G401 (cell line): ENCODE measurements around the gene MARCHF6. TPM values are rescaled to one million over a fixed set of nuclear protein-coding genes. Genes with fewer than 3 reads are reported as not detected.
A peak's percentile ranks its signal among the peaks of the same experiment; 100 is the strongest.
"Not testable (repeated sequence)": the region's sequence is repeated elsewhere in the genome, so short reads cannot be mapped to it uniquely, and the experiment has no call there.

ENCODE experiments used
- DNase-seq: peaks from one replicate; pipeline ENCODE4 v3.0.0-alpha.2; 2015; ENCODE audit warnings: low spot score
- in situ Hi-C: cut with HindIII; loops from 2 replicates; pipeline ENCODE4 v1.10.0; 2016; ENCODE audit warnings: low sequenced_read_pairs, mixed read lengths
- total RNA-seq: library from RNA; depleted of rRNA; stranded (reverse); fragments of >200 nt; shearing (Covaris generic); gene quantifications from 2 replicates; pipeline ENCODE4 v1.2.3, GENCODE V29; 2014; rRNA removed

The MARCHF6 gene, protein sequence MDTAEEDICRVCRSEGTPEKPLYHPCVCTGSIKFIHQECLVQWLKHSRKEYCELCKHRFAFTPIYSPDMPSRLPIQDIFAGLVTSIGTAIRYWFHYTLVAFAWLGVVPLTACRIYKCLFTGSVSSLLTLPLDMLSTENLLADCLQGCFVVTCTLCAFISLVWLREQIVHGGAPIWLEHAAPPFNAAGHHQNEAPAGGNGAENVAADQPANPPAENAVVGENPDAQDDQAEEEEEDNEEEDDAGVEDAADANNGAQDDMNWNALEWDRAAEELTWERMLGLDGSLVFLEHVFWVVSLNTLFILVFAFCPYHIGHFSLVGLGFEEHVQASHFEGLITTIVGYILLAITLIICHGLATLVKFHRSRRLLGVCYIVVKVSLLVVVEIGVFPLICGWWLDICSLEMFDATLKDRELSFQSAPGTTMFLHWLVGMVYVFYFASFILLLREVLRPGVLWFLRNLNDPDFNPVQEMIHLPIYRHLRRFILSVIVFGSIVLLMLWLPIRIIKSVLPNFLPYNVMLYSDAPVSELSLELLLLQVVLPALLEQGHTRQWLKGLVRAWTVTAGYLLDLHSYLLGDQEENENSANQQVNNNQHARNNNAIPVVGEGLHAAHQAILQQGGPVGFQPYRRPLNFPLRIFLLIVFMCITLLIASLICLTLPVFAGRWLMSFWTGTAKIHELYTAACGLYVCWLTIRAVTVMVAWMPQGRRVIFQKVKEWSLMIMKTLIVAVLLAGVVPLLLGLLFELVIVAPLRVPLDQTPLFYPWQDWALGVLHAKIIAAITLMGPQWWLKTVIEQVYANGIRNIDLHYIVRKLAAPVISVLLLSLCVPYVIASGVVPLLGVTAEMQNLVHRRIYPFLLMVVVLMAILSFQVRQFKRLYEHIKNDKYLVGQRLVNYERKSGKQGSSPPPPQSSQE
- 28.3 and 40.8 TPM in 2 replicates for total RNA-seq

DNA sequence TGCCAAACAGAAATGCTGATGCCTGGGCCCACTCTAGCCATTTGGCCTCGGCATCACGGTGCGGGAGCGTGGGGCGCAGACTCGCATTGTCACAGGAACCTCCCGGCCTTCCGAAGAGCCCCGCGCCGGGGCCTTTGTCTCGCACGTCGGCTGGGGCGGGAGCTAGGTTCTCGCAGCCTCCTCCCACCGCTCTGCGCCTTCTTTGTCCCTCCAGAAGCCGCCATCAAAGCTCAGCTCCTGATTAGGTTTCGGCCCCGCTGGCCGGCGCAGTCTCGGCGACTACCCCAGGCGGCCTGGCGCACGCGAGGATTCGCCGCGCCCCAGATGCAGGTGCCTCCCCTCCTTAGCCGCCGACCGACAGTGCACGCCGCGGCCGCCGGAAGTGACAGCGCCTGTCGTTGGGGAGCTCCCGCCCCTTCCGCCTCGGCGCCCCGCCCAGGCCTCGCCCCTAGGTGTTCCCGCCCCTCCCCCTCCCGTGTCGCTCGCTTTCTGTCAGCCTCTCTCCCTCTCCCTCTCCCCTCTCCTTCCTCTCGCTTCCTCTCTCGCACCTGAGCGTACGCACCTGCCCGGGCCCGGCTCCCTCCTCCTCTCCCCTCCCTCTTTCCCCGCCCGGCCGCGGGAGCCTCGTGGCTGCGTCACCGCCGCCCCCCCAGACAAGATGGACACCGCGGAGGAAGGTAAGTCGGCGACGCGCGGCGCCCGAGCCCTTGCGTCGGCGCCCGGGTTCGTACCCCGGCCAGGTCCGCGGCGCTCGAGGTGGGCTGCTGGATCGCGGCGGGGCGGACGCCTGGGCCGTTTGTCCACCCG is at the start of gene MARCHF6:
Gene MARCHF6, plus strand, starts transcription at position 455 of the 807 bp plus-strand sequence. Its CDS starts 204 bp downstream, at position 659.
- in situ Hi-C loops: no loop called here
- DNase-seq: peak; percentile 94

DNA sequence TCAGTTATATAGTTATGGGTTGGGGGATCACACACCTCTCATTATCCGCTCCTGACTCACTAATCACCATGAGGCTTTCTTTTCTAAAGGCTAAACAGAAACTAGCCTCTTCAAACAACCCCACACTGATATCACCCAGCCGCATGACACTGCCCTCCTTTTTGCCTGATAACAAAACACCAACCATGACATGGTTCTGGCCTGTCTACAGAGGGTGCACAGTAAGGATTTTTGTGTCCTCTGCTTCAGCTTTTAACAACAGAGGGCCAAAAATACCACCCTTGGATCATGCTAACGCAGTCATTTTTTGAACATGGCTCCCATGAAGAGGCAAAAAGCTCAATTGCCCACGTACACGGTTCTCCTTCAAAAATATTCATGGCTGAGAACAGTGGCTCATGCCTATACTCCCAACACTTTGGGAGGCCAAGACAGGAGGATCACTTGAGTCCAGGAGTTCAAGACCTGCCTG is 49.8 kb upstream of the MARCHF6 start:
- in situ Hi-C loops: no loop called here
- DNase-seq: no peak

- DNase-seq: no peak
- in situ Hi-C loops: no loop called here
Observed at GRCh38 chr5:10304932-10305331, 48.6 kb upstream of the MARCHF6 start.

DNA sequence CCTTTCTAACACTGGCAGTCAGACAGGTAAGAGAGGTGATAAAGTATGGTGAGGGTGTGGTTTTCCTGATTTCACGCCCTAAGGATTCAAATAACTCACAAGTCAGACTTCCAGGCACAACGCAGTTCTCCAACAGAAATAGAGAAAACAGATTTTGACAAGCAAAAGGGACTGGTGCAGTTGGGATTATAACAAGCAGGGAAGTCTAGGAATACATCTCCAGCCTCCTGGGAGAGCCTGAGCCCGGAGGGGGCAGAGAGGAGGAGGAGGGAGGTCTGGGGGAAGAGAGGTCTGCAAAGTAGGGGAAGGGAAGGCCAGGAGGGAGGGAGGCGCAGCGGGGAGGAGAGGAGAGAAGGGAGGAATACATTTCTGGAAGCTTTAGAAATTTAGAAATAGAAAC is 47.4 kb upstream of the MARCHF6 start:
- in situ Hi-C loops: no loop called here
- no peak for DNase-seq

GRCh38 chr5:10306806-10307205 is 46.7 kb upstream of the MARCHF6 start:
- in situ Hi-C loops: no loop called here
- peak; percentile 51 for DNase-seq

GRCh38 chr5:10307206-10308148 is 46.0 kb upstream of the MARCHF6 start, which contains the start of gene CMBL:
Gene CMBL, minus strand, starts transcription at chr5:10307902. Its CDS starts 17,140 bp downstream, at chr5:10290762.
- peak; percentile 77 for DNase-seq
- in situ Hi-C loops: no loop called here

GRCh38 chr5:10308844-10309243 is 44.7 kb upstream of the MARCHF6 start:
- in situ Hi-C loops: no loop called here
- no peak for DNase-seq

- DNase-seq: no peak
- in situ Hi-C loops: no loop called here
Observed at GRCh38 chr5:10310066-10310779, 43.3 kb upstream of the MARCHF6 start.

DNA sequence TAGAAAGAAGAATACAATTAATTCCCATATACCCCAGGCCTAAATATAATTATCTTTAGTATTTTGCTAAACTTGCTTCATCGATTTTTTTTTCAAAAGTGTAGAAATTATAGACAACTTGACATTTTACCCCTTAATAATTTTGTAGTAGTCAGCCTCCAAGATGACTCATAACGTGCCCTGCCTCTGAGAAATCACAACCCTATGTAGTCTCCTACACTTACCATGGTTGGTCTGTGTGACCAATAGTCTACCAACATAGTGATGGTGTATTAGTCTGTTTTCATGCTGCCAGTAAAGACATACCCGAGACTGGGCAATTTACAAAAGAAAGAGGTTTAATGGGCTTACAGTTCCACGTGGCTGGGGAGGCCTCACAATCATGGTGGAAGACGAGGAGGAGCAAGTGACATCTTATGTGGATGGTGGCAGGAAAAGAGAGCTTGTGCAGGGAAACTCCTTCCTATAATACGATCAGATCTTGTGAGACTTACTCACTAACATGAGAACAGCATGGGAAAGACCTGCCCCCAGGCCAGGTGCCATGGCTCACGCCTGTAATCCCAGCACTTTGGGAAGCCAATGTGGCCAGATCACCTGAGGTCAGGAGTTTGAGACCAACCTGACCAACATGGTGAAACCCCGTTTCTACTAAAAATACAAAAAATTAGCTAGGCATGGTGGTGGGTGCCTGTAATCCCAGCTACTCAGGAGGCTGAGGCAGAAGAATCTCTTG is 42.5 kb upstream of the MARCHF6 start:
- DNase-seq, in situ Hi-C loops: not testable (repeated sequence)

- in situ Hi-C loops: no loop called here
- DNase-seq: no peak
Observed at GRCh38 chr5:10311595-10312425, 41.7 kb upstream of the MARCHF6 start.

- no peak for DNase-seq
- in situ Hi-C loops: no loop called here
Observed at GRCh38 chr5:10315201-10315600, 38.3 kb upstream of the MARCHF6 start.

GRCh38 chr5:10315824-10316509 is 37.5 kb upstream of the MARCHF6 start:
- no peak for DNase-seq
- in situ Hi-C loops: no loop called here

DNA sequence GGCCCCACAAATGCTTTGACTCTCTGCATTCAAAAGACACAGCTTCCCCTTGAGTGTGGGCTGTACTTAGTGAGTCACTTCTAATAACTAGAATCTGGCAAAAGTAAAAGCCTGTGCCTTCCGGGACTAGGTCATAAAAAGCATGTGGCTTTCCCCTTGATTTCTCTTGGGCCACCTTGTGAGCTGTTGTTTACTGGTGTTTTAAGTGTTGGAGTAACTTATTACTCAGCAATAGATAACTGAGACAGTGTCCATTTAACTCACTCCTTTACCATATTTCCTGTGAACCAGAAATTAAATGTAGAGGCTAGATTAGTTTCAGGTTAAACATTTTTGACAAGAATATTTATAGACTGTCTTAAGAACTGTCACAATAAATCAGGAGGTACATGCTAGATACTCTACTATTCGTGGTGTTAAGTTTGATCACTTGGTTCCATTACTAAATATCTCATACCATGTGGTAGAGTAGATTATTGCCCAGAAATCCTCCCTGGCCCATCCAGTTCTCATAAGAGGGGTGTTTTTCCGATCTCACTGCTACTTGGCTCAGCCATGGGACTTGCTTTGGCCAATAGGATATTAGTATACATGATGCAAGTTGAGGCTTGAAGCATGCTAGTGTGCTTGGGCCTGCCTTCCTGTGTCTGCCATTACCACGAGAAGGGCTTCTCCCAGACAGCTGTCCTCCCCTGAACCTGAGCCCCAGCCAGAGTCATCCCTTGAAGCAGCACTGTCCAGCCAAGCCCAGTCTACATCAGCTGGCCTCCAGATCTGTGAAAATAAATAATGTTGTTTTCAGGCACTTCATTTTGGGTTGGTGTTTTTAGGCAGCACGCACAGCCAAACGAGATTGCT is 35.4 kb upstream of the MARCHF6 start:
- in situ Hi-C loops: no loop called here
- no peak for DNase-seq

- DNase-seq: no peak
Observed at GRCh38 chr5:10319202-10319851, 34.2 kb upstream of the MARCHF6 start.

More at GRCh38 chr5:10319202-10319851, 34.2 kb upstream of the MARCHF6 start:
- in situ Hi-C loops: no loop called here
